ENCODE results near the gene TRIM13.

- TF ChIP-seq, protein P1, sequence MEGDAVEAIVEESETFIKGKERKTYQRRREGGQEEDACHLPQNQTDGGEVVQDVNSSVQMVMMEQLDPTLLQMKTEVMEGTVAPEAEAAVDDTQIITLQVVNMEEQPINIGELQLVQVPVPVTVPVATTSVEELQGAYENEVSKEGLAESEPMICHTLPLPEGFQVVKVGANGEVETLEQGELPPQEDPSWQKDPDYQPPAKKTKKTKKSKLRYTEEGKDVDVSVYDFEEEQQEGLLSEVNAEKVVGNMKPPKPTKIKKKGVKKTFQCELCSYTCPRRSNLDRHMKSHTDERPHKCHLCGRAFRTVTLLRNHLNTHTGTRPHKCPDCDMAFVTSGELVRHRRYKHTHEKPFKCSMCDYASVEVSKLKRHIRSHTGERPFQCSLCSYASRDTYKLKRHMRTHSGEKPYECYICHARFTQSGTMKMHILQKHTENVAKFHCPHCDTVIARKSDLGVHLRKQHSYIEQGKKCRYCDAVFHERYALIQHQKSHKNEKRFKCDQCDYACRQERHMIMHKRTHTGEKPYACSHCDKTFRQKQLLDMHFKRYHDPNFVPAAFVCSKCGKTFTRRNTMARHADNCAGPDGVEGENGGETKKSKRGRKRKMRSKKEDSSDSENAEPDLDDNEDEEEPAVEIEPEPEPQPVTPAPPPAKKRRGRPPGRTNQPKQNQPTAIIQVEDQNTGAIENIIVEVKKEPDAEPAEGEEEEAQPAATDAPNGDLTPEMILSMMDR (IDR thresholded peaks at IDR 0.05; ENCODE audit: insufficient read depth, low read depth, low read length): no peak
- TF ChIP-seq EZH2 (IDR thresholded peaks at IDR 0.05; ENCODE audit: insufficient read depth, low read length): no peak
Observed at GRCh38 chr13:50017819-50018218, 21.0 kb downstream of the TRIM13 start.

Measured in astrocyte (in vitro differentiated cells and primary cell).